Cardiac muscle cell (in vitro differentiated cells and primary cell): ENCODE results near the gene ACOD1. TPM values are rescaled to one million over a fixed set of nuclear protein-coding genes. Genes with fewer than 3 reads are reported as not detected.

Experiments used
- DNase-seq, 2 donors: peaks; one replicate each; pipeline versions ENCODE4 v3.0.0 to v3.0.0-alpha.2; 2010 to 2017; ENCODE audit warnings: low read depth in 1 of 2, low spot score in 1 of 2
- H3K27ac ChIP-seq: fragments of 200-600 bp; sonication (generic); 2 replicates; pipeline ENCODE4 v1.5.1; 2016
- H3K27me3 ChIP-seq: fragments of 200-600 bp; sonication (generic); 2 replicates; pipeline ENCODE4 v1.6.0; 2016; ENCODE audit warnings: control low read depth
- H3K36me3 ChIP-seq: fragments of 200-600 bp; sonication (generic); 2 replicates; pipeline ENCODE4 v1.5.1; 2016; ENCODE audit warnings: control low read depth
- H3K4me1 ChIP-seq: fragments of 200-600 bp; sonication (generic); 2 replicates; pipeline ENCODE4 v1.8.1; 2017; ENCODE audit warnings: low read depth, mild to moderate bottlenecking, mixed run types
- H3K4me3 ChIP-seq: fragments of 200-600 bp; sonication (generic); 2 replicates; pipeline ENCODE4 v1.5.1; 2016; ENCODE audit warnings: mild to moderate bottlenecking
- H3K9me3 ChIP-seq: fragments of 200-600 bp; sonication (generic); 2 replicates; pipeline ENCODE4 v1.5.1; 2017; ENCODE audit warnings: low read depth, mild to moderate bottlenecking, control low read depth
- polyA plus RNA-seq: library from polyadenylated mRNA; unstranded; fragments of >200 nt; fragmentation: Nextera tagmentation; extraction: Ambion mirVana; gene quantifications from 2 replicates; pipeline ENCODE4 v1.2.1, GENCODE V29; 2016
- total RNA-seq: library from RNA; depleted of rRNA; stranded (reverse); fragments of >200 nt; gene quantifications from 2 replicates; pipeline ENCODE4 v1.2.3, GENCODE V29; 2016
- TF ChIP-seq, protein P1 (sequence below): IDR thresholded peaks from 2 replicates; pipeline ENCODE4 v1.5.1; 2012; ENCODE audit warnings: low read depth, mild to moderate bottlenecking, low read length

Gene ACOD1
- total and polyA plus RNA-seq, 2 experiments from 2014 or later: not detected

GRCh38 chr13:76929320-76929719 is 19.0 kb upstream of the ACOD1 start:
- Histone ChIP-seq H3K4me3 (no peak overlapping the region), H3K9me3 (no peaks in the 10 kb centered on the region), H3K4me1 (no peaks in the 10 kb centered on the region), H3K27me3 (peaks cover 3% of the 10 kb centered on the region), H3K36me3 (no peaks in the 10 kb centered on the region), H3K27ac (no peak overlapping the region)
- no peak for DNase-seq
- TF ChIP-seq, protein P1, sequence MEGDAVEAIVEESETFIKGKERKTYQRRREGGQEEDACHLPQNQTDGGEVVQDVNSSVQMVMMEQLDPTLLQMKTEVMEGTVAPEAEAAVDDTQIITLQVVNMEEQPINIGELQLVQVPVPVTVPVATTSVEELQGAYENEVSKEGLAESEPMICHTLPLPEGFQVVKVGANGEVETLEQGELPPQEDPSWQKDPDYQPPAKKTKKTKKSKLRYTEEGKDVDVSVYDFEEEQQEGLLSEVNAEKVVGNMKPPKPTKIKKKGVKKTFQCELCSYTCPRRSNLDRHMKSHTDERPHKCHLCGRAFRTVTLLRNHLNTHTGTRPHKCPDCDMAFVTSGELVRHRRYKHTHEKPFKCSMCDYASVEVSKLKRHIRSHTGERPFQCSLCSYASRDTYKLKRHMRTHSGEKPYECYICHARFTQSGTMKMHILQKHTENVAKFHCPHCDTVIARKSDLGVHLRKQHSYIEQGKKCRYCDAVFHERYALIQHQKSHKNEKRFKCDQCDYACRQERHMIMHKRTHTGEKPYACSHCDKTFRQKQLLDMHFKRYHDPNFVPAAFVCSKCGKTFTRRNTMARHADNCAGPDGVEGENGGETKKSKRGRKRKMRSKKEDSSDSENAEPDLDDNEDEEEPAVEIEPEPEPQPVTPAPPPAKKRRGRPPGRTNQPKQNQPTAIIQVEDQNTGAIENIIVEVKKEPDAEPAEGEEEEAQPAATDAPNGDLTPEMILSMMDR: no peak

DNA sequence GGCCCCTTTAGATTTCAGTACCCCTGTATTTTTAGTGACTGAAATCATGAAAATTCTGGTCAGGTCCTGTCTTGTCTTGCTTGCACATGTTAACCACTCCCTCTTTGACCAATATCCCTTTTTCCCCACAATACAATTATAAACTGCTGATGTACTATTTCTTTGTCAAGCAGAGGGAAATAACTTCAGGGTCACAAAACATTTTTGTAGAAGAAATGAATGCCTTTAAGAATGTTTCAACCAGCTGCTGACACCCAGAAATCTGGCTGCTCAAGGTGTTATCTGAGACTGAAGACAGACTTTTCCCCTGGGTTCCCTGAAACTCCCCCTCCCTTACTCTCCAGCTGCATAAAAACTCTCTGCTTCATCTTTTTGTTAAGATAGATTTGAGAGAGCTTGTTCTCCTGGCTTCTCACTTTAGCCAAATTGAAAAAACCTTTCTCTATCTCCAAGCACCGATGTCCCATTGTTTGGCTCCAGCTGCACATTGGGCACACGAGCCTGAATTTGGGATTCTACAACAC is 18.4 kb upstream of the ACOD1 start:
- peak in 1 of 2 donors; percentile 25 for DNase-seq
- H3K4me1 ChIP-seq: no peaks in the 10 kb centered on the region

DNA sequence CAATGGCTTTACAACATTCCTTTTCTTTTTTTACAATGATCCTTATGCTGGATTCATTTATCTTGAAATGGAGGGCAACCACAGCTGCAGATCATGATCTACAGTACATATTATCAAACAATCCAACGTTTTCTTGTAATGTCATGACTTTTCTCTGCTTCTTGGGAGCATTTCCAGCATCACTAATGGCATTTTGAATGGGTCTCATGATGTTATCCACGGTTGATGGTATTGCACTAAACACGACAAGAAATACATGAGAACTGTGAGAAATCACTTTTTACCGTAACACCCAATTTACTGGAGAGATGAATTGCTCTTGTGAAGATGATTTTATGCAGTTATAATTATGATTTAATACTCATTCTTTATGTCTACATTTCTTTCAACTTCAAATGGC is 16.2 kb upstream of the ACOD1 start:
- Histone ChIP-seq H3K27ac (no peak overlapping the region), H3K36me3 (no peaks in the 10 kb centered on the region), H3K27me3 (no peaks in the 10 kb centered on the region), H3K4me1 (no peaks in the 10 kb centered on the region), H3K9me3 (no peaks in the 10 kb centered on the region), H3K4me3 (no peak overlapping the region)
- TF ChIP-seq, protein P1: no peak
- DNase-seq: no peak

More for the DNA sequence above, 18.4 kb upstream of the ACOD1 start:
- Histone ChIP-seq H3K27me3 (peaks cover 1% of the 10 kb centered on the region), H3K36me3 (no peaks in the 10 kb centered on the region), H3K9me3 (no peaks in the 10 kb centered on the region), H3K27ac (no peak overlapping the region), H3K4me3 (no peak overlapping the region)
- TF ChIP-seq, protein P1: no peak

DNA sequence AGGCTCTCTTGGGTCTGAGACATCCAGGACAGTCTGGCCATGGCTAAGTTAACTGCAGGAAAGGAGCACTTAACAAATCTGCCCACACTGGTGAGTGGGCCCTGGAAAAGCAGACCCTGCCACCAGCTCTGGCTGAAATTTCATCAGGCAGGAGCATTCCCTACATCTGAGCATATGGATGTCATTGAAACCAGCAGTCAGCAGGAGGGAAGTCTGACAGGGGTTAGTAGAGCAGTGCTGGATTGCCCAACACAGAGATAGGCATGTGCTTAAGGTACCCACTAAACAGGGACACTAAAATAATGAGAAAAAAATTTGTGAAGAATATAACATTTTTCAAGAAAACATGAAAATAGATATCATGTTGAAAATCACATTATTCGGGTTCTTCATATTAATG is 13.6 kb upstream of the ACOD1 start:
- no peaks in the 10 kb centered on the region for H3K36me3 ChIP-seq
- H3K4me3 ChIP-seq: no peak overlapping the region
- no peaks in the 10 kb centered on the region for H3K9me3 ChIP-seq
- no peak overlapping the region for H3K27ac ChIP-seq
- no peaks in the 10 kb centered on the region for H3K4me1 ChIP-seq
- peak in 1 of 2 donors; percentile 26 for DNase-seq
- TF ChIP-seq, protein P1: no peak
- no peaks in the 10 kb centered on the region for H3K27me3 ChIP-seq

GRCh38 chr13:76936763-76937162 is 11.5 kb upstream of the ACOD1 start:
- no peaks in the 10 kb centered on the region for H3K9me3 ChIP-seq
- H3K27me3 ChIP-seq: no peaks in the 10 kb centered on the region
- no peaks in the 10 kb centered on the region for H3K4me1 ChIP-seq
- no peak overlapping the region for H3K27ac ChIP-seq
- TF ChIP-seq, protein P1: no peak
- no peak overlapping the region for H3K4me3 ChIP-seq
- DNase-seq: no peak
- no peaks in the 10 kb centered on the region for H3K36me3 ChIP-seq

DNA sequence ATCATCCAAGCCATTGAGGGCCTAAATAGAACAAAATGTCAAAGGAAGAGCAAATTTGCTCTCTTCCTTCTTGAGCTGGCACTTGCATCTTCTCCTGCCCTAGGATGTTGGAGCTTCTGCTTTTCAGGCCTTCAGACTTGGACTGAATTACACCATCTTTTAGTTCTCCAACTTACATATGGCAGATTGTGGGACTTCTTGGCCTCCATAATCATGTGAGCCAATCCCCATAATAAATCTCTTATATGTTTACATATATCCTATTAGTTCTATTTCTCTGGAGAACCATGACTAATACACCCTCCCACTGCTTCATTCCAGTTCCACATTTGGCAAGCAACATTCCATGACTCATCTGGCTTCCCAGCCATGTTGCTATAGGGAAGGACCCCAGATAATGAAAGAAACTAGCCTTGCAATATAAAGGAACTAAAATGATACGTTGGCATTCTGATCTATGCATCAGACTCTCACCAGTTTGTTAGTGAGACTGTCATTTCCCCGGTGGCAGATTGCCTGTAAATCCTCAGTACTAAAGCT is 11.0 kb upstream of the ACOD1 start:
- Histone ChIP-seq H3K4me1 (no peaks in the 10 kb centered on the region), H3K36me3 (no peaks in the 10 kb centered on the region), H3K27ac (no peak overlapping the region), H3K9me3 (no peaks in the 10 kb centered on the region), H3K4me3 (no peak overlapping the region), H3K27me3 (no peaks in the 10 kb centered on the region)
- peak in 1 of 2 donors; percentile 96 for DNase-seq
- TF ChIP-seq, protein P1: no peak
